HG03520 (cell line): ENCODE measurements around the gene CCND2.

Source experiments
- ATAC-seq: cut with Tn5 transposase; IDR thresholded peaks from one replicate; pipeline ENCODE4 v1.9.1; 2021; ENCODE audit warnings: mild to moderate bottlenecking, moderate library complexity; ENCODE audit not compliant: unreplicated experiment

CCND2 gene

DNA sequence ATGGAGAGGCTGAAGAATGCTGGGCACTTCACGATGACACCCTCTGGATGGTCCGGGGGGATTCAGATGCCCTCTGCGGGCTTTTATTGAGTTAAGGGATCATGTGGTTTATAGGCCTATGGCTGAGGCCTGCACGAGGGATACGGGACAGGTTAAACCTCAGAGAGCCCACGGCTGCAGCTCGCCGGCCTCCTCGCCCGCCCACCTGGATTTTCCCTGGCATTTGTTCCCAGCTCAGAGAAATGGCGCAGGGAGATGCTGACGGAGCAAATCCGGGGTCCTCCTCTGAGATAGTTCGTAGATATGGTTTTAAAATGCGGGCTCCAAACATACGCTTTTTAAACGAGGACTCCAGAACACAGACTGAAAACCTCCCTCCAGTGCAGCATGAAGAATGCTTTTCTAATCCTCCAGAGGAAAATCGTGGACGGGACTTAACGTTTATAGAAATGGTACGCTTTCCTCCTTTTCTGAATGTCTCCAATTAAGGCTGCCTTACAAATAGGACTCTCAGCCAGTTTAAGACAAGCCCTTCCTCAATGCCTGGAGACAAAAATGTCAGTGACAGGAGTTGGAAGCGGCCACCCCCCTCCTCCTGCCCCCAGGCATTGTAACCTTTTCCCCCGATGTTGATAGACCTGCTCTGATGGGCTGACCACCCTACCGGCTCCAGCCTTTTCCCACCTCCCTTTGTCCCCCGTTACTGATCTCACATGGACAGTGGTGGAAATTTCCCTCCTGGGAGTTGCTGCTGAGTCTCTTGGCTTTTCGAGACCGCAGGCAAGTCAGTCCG lies 16.6 kb downstream of the CCND2 start:
- no peak for ATAC-seq

DNA sequence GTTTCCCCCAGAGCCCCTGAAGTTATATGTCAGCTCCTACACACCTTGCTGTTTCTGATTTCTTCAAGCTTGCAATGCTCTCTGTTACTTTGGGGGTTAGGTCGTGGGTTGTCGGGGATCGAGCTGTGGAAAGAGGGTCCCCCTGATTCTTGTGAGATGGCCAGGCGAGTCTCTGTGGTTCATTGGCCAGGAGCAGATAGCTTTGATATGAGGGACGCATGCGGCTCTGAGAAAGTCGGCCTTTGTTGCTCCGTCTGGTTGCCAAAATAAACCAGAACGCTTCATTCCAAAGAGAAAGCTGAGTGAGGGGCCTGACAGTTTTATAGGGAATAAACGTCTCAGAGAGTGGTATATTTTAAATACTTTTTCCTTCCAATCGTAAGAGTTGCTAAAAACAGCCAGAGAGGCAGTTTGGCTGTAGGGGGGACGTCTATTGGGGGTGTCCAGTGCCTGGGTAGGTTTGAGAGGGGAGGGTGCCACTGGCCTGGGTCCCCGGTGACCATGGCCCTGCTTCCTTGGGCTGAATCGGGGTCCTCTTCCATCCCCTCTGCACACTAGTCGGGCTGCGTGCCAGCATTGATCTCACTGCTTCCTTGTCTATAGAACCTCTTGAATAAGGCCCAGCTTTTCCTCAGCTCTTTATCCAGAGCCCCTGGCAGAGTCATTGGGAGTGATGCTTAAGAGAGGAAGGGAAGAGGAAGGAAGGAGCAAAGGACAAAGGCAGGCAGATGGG lies 18.9 kb downstream of the CCND2 start:
- ATAC-seq = no peak

GRCh38 chr12:4293299-4293965 lies 19.9 kb downstream of the CCND2 start:
- no peak for ATAC-seq

GRCh38 chr12:4293966-4294505 lies 20.5 kb downstream of the CCND2 start:
- ATAC-seq = no peak

GRCh38 chr12:4296751-4297150 lies 23.2 kb downstream of the CCND2 start:
- ATAC-seq = no peak

- ATAC-seq = no peak
These were observed 24.1 kb downstream of the CCND2 start for GRCh38 chr12:4297617-4298016.

DNA sequence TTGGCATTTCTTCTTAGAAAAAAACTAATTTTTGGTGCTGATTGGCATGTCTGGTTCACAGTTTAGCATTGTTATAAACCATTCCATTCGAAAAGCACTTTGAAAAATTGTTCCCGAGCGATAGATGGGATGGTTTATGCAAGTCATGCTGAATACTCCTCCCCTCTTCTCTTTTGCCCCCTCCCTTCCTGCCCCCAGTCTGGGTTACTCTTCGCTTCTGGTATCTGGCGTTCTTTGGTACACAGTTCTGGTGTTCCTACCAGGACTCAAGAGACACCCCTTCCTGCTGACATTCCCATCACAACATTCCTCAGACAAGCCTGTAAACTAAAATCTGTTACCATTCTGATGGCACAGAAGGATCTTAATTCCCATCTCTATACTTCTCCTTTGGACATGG lies 27.3 kb downstream of the CCND2 start:
- ATAC-seq = no peak

GRCh38 chr12:4301932-4302501 lies 28.5 kb downstream of the CCND2 start:
- no peak for ATAC-seq

DNA sequence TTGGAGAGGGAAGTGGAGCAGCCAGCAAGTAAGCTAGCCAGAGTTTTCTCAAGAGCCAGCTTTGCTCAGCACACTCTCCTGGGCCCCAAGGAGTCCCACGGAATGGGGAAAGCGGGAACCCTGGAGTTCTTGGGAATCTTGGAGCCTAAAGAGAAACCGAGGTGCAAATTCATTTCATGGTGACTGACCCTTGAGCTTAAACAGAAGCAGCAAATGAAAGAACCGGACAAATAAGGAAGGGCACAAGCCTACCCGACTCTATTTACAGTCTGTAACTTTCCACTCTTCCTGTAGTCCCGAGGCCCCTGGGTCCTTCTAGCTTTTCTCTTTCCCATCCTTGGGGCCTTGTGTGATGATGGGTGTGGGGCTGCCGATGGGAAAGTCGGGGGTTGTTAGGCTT lies 29.3 kb downstream of the CCND2 start:
- no peak for ATAC-seq

DNA sequence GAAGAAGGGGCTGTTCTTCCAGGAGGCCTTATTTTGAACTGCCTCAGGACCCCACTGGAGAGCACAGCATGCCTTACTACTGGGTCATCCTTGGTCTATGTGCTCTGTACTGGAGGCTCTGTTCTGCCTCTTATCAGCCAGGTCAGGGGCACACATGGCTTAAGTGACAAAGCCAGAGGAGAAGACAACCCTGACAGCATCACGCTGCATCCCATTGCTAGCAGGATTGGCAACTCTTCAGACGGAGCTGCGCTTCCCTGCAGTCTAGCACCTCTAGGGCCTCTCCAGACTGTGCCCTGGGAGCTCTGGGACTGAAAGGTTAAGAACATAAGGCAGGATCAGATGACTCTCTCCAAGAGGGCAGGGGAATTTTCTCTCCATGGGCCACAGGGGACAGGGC lies 30.2 kb downstream of the CCND2 start:
- ATAC-seq = no peak

DNA sequence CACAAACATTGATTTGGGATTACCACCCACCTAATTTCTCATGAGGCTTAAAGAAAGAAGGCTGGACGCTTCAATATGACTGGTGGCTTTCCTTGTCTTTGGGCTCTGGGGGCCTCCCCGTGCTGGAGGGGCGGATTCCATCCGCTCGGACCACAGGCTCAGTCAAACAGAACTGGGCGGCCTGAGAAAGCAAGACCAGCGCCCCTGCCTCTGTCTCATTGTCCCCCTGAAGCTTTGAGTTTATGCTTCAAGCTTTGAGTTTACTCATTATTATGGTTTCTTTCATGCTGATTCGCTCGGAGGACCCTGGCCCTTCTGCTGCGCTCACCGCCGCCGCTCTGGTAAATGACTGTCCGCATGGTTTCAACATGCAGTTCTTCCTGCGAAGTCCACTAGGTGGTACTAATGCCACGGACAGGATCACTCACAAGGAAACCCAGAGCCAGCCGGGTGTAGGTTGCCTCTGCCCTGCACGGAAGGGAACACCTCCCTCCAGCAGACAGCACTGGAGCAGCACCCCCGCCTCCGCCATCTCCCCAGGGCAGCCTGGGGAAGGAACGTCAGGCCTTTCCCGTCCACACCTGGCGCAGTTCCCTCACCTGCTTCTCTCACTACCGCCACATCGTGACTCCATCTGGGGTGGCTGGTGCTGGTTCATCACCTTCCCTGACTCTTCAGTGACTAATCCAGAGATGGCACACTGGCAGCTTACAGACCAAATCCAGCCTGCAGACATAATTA lies 34.2 kb downstream of the CCND2 start:
- no peak for ATAC-seq

DNA sequence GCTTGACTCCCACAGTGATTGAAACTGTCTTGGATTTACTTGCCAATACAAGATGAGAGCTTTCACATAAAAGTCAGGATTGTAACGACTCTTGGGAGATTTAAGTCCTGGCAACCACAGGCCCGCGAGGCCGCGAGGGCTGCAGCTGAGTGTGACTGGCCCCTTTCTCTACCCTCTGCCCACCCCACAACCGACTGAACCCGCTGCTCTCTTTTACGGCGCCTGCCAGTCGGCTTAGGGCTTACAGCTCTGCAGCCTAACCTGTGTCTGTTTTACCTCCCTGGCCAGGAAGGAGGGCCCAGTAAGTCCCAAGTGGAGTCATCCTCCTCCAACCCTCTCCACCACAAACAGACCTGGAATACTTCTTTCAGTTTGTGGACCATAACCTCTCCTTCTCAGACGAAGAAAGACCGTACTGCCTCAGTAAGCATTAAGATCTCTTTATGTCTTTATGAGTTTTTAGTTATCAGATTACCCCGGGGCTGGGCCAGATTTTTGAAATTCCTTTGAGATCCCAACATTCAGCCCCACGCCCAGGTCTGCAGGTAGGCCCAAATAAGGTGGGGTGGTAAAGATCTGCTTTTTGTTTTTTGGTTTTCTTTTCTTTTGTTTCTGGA lies 34.9 kb downstream of the CCND2 start:
- ATAC-seq = no peak

DNA sequence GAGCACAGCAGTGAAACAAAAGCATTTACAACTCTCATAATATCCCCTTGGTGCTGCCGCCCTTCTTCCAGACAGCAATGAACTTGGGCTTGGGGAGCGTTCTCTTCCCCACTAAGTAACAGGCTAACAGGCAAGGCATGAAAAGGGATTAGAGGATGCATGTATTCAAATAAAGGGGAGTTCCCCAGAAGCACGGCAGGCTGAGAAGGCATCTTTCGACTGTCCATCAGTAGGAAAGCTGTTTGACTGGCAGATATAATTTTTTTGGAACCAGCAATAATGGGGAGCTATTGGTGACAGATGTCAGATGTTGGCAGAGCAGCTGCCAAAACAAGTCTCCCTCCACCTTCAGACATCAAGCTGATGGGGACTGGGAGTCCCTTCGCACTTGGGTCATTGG lies 38.2 kb downstream of the CCND2 start:
- ATAC-seq = no peak

GRCh38 chr12:4312251-4312650 lies 38.7 kb downstream of the CCND2 start:
- ATAC-seq = no peak

GRCh38 chr12:4320497-4320852 lies 46.9 kb downstream of the CCND2 start:
- peak; percentile 20 for ATAC-seq

GRCh38 chr12:4320853-4321701 lies 47.5 kb downstream of the CCND2 start, which contains the start of gene TIGAR:
TIGAR (plus strand) TSS chr12:4321213; CDS start chr12:4321272, 59 bp downstream.
- peak; percentile 96 for ATAC-seq

- ATAC-seq = no peak
These were observed 49.2 kb downstream of the CCND2 start for GRCh38 chr12:4322726-4323125.
